Sigmoid colon (tissue), 7 donors: Measurements from ENCODE around the gene PPP4C. TPM values are rescaled to one million over a fixed set of nuclear protein-coding genes. Genes with fewer than 3 reads are reported as not detected.
A peak's percentile ranks its signal among the peaks of the same experiment; 100 is the strongest.

Experiments
- DNase-seq: peaks from one replicate; pipeline ENCODE4 v3.0.0-alpha.2; 2019
- H3K27ac ChIP-seq, 4 donors: fragments of 200-600 bp; sonication (generic); one replicate each; pipeline ENCODE4 v1.5.1; 2016 to 2019; ENCODE audit warnings: mild to moderate bottlenecking in 1 of 4
- H3K27me3 ChIP-seq, 3 donors: fragments of 200-600 bp; sonication (generic); one replicate each; pipeline ENCODE4 v1.5.1; 2019; ENCODE audit warnings: mild to moderate bottlenecking in 1 of 3
- H3K36me3 ChIP-seq, 4 donors: fragments of 200-600 bp; sonication (generic); one replicate each; pipeline ENCODE4 v1.5.1; 2016 to 2019
- H3K4me1 ChIP-seq, 4 donors: fragments of 200-600 bp; sonication (generic); one replicate each; pipeline ENCODE4 v1.5.1; 2017 to 2019
- H3K4me3 ChIP-seq, 4 donors: fragments of 200-600 bp; sonication (generic); one replicate each; pipeline ENCODE4 v1.5.1; 2017 to 2019; ENCODE audit warnings: mild to moderate bottlenecking in 2 of 4, moderate library complexity in 1 of 4
- H3K9me3 ChIP-seq, 4 donors: fragments of 200-600 bp in 3 of 4; sonication (generic) in 3 of 4; one replicate each; pipeline versions ENCODE4 v1.5.1 to v1.6.1; 2013 to 2019
- CTCF ChIP-seq, 4 experiments: fragments of 450-650 bp in 3 of 4; fragments of 200-600 bp in 1 of 4; IDR thresholded peaks; one replicate each; pipeline ENCODE4 v1.5.1; 2016 to 2019; ENCODE audit warnings: antibody characterized with exemption in 4 of 4, mild to moderate bottlenecking in 3 of 4, moderate library complexity in 2 of 4
- EP300 ChIP-seq, 4 donors: sonication (generic); formaldehyde crosslinking; IDR thresholded peaks; one replicate each; pipeline ENCODE4 v1.6.1; 2017; ENCODE audit warnings: antibody characterized with exemption in 4 of 4
- POLR2A ChIP-seq, 2 donors: fragments of 450-650 bp; IDR thresholded peaks; one replicate each; pipeline ENCODE4 v1.6.1; 2016; ENCODE audit warnings: antibody characterized with exemption in 2 of 2, mild to moderate bottlenecking in 2 of 2, moderate library complexity in 2 of 2
- POLR2AphosphoS5 ChIP-seq, 4 donors: sonication (generic); formaldehyde crosslinking; IDR thresholded peaks; one replicate each; pipeline ENCODE4 v1.6.1; 2017; ENCODE audit warnings: antibody characterized with exemption in 4 of 4
- WGBS, 2 donors: extraction: QIAGEN DNeasy Blood & Tissue Kit; methylation state at CpG; one replicate each; pipeline ENCODE4 v1.1.7; 2013; 5-methylcytosine and 5-hydroxymethylcytosine counted together
- intact Hi-C: fragments of 100-400 bp; cut with DNase I; formaldehyde crosslinking; loops from one replicate; pipeline ENCODE4 v1.15.1; 2023
- polyA plus RNA-seq, 3 donors: library from polyadenylated mRNA; stranded (reverse); fragments of 200-250 nt; gene quantifications; one replicate each; pipeline ENCODE4 v1.2.3, GENCODE V29; 2013
- total RNA-seq, 4 donors: library from RNA; depleted of rRNA; stranded (reverse); fragments of >200 nt; gene quantifications; one replicate each; pipeline ENCODE4 v1.1.0, GENCODE V29; 2016
- donor health status: healthy with polysubstance abuse.
- donor health status: Bipolar disorder and iron deficiency.
- donor health status: healthy.

Gene PPP4C
- total and polyA plus RNA-seq, 7 donors: 39.2 to 155 (median 45.6) TPM

DNA sequence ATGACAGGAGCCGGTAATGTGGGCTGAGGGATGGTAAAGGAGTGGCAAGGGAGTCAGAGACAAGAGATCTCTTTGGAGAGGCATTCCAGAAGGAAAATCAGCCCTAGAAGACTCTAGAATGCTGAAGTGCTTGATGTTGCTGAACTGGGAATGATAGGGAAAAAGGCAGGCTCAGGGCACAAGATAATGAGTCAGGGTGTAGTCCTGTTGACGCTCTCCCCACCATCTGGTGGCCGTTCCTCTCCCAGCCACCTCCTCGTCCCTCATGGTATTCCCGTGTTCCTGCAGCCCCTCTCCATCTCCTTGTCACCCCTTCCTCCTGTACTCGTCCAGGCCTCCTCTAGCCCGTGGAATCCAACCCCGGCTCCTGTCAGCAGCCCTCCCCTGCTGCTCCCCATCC lies 21.3 kb upstream of the PPP4C start:
- intact Hi-C loops: loop anchor here (5.0 kb wide), 1 partner anchor 43 kb away; the partner anchor contains the start of gene YPEL3
- WGBS, 2 donors: 83 to 89% methylated on average over 8 of the region's 8 CpGs

DNA sequence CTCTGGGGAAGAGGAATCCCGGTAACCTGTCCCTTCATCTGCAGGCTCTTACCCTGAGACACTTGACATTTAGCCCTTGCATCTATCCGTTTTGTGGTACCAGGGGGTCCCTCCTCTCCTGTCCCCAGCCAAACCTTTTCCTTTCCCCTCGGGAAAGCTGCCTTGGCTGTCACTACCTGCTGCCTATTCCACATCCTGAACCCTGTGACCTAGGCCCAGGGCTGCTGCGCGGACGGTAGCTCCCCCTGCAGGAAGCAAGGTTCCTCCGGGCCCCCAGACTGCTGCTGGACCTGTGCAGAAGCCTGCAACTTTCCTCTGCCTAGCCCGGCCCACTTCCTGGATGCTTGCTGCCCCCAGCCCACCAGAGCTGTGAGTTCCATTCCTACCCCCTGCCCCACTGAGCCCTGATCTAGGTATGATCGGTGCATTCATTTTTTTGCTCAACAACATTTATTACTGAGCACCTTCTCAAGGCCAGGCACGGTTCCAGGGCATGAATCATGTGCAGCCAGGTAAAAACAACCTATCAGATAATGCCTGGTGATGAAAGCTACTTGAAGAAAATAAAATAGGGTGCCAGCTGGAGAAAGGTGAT lies 20.7 kb upstream of the PPP4C start:
- 22 to 34% methylated on average over 10 of the region's 10 CpGs for WGBS, 2 donors

More for the DNA sequence above, 21.3 kb upstream of the PPP4C start:
- Histone ChIP-seq H3K27me3 (no peaks in the 10 kb centered on the region), H3K4me1 (peaks cover 0 to 17% (median 13%) of the 10 kb centered on the region in 4 donors), H3K4me3 (no peak overlapping the region), H3K36me3 (no peaks in the 10 kb centered on the region), H3K9me3 (no peaks in the 10 kb centered on the region), H3K27ac (no peak overlapping the region)
- DNase-seq: no peak
- TF ChIP-seq EP300 (IDR thresholded peaks at IDR 0.05): no peak
- TF ChIP-seq CTCF (IDR thresholded peaks at IDR 0.05): no peak
- no peak for TF ChIP-seq POLR2AphosphoS5 (IDR thresholded peaks at IDR 0.05)
- no peak for TF ChIP-seq POLR2A (IDR thresholded peaks at IDR 0.05)

DNA sequence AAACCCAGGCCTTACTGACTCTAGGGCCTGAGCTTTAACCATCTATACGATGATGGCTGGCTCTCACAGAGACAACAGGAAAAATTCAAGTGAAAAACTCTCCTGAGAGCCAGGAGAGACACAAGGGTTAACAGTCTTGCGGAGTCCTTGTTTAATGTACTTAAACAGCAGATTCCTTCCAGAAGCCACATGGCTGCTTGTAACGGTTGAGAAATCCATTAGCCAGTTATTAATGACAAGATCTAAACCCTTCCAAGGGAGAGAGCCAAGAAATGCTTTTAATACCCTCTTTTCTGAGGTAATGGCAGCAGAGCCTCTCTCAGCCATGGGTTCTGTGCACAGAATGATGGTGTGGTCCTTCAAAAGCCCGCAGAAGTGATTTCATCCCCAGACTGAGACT lies 15.4 kb upstream of the PPP4C start:
- DNase-seq: no peak
- 86 to 88% methylated on average over 4 of the region's 4 CpGs for WGBS, 2 donors
- Histone ChIP-seq H3K36me3 (no peaks in the 10 kb centered on the region), H3K27ac (peak overlapping the region in 1 of 4 donors; percentile 30), H3K9me3 (no peaks in the 10 kb centered on the region), H3K4me3 (no peak overlapping the region), H3K4me1 (peaks cover 0 to 17% (median 12%) of the 10 kb centered on the region in 4 donors), H3K27me3 (no peaks in the 10 kb centered on the region)
- intact Hi-C loops: no loop called here
- TF ChIP-seq POLR2A (IDR thresholded peaks at IDR 0.05) (no peak), EP300 (IDR thresholded peaks at IDR 0.05) (no peak), POLR2AphosphoS5 (IDR thresholded peaks at IDR 0.05) (no peak), CTCF (IDR thresholded peaks at IDR 0.05) (no peak)

More for the DNA sequence above, 20.7 kb upstream of the PPP4C start:
- Histone ChIP-seq H3K4me1 (peaks cover 0 to 17% (median 13%) of the 10 kb centered on the region in 4 donors), H3K36me3 (no peaks in the 10 kb centered on the region), H3K9me3 (no peaks in the 10 kb centered on the region), H3K27me3 (no peaks in the 10 kb centered on the region), H3K27ac (no peak overlapping the region), H3K4me3 (no peak overlapping the region)
- intact Hi-C loops: loop anchor here (5.0 kb wide), 1 partner anchor 42 kb away; the partner anchor contains the start of gene YPEL3
- TF ChIP-seq CTCF (IDR thresholded peaks at IDR 0.05): no peak
- TF ChIP-seq POLR2A (IDR thresholded peaks at IDR 0.05): no peak
- no peak for TF ChIP-seq POLR2AphosphoS5 (IDR thresholded peaks at IDR 0.05)
- TF ChIP-seq EP300 (IDR thresholded peaks at IDR 0.05): no peak
- no peak for DNase-seq

- Histone ChIP-seq H3K4me1 (peaks cover 0 to 17% (median 12%) of the 10 kb centered on the region in 4 donors), H3K27ac (peak overlapping the region in 1 of 4 donors; percentile 30), H3K4me3 (no peak overlapping the region), H3K27me3 (no peaks in the 10 kb centered on the region), H3K9me3 (no peaks in the 10 kb centered on the region), H3K36me3 (no peaks in the 10 kb centered on the region)
- no peak for DNase-seq
- TF ChIP-seq CTCF (IDR thresholded peaks at IDR 0.05) (no peak), POLR2A (IDR thresholded peaks at IDR 0.05) (no peak), EP300 (IDR thresholded peaks at IDR 0.05) (no peak), POLR2AphosphoS5 (IDR thresholded peaks at IDR 0.05) (no peak)
- intact Hi-C loops: no loop called here
- 78 to 86% methylated on average over 2 of the region's 2 CpGs for WGBS, 2 donors
Observed at GRCh38 chr16:30060836-30061554, 14.8 kb upstream of the PPP4C start.
